A673 (cell line): ENCODE data around the gene HOXA5.

Experiments
- CTCF ChIP-seq: fragments of 300-800, 200-600 bp; sonication (generic); conservative IDR thresholded peaks from 2 replicates; pipeline ENCODE4 v1.5.1; 2017; ENCODE audit warnings: low read depth, mild to moderate bottlenecking, antibody characterized with exemption, low read length, moderate library complexity, mixed read lengths
- EZH2 ChIP-seq: fragments of 200-600 bp; sonication (generic); IDR thresholded peaks from 2 replicates; pipeline ENCODE4 v1.6.1; 2017; ENCODE audit warnings: borderline replicate concordance, low read depth, mild to moderate bottlenecking, mixed read lengths, antibody characterized with exemption, low read length; ENCODE audit not compliant: poor library complexity, severe bottlenecking

- no peak for TF ChIP-seq CTCF
- TF ChIP-seq EZH2, result no peak
These were observed 23.3 kb upstream of the HOXA5 start for GRCh38 chr7:27166531-27167505.
